HG03469 (cell line): ENCODE measurements around the gene C6orf89.
"Not testable (repeated sequence)": the region's sequence is repeated elsewhere in the genome, so short reads cannot be mapped to it uniquely, and the experiment has no call there.

ENCODE experiments used
- ATAC-seq: cut with Tn5 transposase; IDR thresholded peaks from one replicate; pipeline ENCODE4 v1.9.1; 2021; ENCODE audit warnings: mild to moderate bottlenecking, moderate library complexity, moderate number of reproducible peaks; ENCODE audit not compliant: unreplicated experiment

C6orf89 gene

DNA sequence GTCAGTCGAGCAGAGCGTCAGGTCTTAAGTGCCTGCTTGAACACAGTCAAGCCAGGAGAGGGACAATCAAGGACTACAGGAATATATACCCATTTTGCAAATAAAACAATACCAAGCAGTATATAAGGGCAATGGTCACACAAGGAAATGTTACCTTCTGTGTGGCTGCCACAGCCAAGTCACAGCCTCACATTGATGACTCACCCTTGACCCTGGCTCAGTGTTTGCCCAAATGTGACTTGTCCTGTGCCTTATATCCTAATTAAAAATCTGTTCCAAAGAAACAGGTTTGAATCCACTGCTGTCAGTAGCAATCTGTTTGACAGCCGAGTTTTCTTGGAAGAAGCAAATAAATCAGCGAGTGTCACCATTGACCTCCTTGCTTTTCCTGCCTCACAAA lies 34.3 kb downstream of the C6orf89 start:
- no peak for ATAC-seq

DNA sequence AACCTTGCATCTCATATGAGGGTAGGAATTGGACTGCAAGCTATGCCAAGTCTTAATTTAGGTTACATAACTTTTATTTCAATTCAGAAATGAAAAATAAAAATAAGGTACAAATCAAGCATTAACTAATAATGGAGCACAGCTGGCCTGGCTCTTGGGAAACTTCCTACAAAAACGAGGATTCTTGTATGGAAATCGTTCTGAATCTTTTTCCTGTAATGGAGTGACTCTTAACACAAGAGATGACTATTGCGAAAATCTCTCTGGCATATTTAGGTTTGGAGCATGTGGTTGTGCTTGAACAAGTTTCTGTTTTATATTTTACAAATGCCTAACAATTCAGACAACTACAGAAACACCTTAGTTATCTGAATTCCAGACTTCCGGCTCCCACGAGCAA lies 34.8 kb downstream of the C6orf89 start:
- ATAC-seq = no peak

DNA sequence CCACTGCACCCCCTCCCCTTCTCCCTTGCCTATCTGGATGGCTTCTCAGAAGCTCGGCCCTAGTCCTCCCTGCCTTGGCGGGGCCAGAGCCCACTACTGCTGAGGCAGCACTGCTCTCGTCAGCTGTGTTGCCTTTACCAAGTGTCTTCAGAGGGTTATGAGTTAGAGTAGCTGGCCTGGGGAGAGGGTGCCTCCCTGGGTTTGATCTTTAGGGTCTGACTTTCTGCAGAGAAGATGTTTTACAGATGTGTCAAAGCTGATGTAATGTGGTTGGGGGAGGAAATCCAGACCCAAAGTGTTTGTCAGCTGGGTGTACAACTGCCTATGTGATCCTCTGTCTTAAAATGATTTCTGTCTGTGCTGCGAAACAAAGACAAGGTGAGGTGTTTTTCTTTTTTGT lies 38.4 kb downstream of the C6orf89 start:
- no peak for ATAC-seq

DNA sequence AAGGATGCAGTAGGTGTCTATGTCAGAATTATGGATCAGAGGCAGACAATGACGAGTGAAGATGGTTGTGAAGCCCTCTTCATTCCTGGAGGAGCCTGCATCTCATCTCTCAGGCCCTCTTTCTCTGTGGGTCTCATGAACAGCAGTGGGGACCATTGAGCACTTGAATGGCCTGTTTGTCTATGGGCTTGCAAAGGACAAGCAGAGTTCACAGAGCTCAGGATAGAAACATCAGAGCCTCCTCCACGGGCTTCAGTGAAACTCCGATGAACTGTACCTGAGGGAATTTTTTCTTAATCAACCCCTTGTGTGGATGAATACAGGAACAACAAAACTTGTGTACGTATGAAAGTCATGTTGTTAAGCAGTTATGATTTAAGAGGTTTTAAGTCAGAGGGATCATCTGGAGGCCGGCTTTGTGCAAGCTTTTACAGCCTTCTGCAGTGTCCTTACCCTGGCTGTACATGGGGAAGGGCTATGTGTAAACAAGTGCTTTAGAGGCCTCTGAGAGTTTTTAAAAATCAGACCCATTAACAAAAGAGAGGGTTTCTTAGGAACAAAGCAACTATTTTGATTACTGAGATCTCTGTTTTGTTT lies 39.1 kb downstream of the C6orf89 start:
- ATAC-seq = no peak

DNA sequence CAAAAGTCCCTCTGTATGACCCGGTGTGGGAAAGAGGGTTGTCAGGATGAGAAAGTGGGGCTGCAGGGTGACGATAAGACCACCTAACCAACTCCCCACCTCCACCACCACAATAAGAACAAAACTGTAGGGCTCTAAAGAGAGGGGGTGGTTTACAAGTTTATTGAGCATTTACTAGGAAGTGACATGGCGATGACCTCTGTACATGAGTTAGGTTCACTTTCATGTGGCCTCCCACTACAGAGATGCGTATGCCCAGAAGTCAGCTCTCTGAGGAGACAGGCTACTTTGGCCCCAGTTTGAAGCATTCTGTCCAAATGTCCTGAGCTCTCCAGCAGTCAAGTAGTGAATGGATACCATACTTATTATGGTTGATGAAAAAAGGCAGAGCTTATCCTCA lies 40.1 kb downstream of the C6orf89 start:
- no peak for ATAC-seq

DNA sequence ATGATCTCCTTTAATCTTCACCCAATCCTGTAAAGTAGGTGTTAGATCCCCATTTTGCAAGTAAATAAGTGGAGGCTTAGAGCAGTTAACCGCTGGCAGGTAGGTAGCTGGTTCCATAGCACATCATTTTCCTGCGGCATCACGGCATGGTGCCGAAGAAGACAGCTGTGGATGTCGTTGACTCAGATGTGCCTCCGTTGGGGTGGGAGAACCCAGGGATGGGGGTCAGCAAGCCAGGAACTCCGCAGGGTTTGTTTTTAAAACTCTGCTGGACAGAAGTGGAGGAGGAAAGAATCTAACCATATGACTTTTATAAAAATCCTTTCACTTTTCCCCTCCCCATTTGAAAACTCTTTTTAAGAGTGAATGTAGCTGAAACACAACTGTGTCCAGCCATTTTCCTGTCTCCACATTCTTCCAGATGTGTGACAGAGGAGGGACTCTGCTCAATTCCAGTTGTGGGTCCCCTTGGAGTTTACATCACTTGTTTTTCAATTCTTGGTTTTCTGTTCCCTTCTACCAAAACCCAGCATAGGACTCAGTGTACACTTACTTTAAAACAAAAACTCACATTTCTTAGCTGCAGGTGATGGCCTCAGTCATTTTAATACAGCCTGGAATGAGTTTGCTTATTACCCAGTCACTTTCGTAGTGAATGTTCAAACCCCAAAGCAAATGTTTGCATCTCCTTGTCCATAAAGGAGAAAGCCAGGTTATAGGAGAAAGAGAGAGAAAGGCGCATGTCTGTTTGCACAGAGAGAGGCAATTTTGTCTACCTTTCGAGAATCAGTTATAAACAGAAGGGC lies 41.2 kb downstream of the C6orf89 start:
- ATAC-seq = no peak

DNA sequence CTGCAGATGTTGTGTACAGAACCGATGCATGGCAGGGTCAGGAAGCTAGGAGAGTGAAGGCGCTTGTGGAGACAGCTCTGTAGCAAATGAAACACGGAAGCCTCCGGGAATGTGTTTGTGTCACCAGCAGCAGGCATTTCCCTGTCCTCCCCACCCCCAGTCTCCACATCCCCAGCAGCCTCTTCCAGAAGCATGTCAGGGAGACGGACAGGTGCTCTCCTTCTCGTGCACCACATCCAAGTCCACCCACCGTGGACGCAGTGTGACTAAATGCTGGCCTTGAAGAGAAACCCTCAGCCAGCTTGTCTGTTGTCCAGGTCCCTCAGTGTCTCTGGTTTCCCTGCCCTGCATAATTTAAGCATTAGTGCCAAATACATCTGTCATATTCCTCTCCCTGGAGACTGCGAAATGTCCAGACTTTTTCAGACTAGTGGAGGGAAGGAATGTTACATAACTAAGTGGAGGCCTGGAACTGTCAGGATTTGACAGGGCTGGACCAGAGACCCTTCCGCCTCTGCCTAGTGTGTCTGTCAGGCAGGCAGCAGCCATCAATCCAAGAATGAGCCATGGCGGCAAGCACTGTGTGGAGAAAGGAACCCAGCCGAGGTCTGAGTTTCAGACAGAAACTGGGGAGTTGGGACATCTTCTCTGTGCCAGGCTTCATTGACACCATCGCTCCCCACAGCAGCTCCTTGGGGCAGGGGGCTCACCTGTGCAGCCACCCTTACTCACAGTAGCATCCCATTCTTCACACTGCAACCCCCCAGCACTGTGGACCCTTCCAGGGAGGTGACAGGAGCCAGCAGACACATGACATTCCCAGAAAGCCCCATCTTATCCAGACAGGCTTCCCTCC lies 42.2 kb downstream of the C6orf89 start:
- no peak for ATAC-seq

DNA sequence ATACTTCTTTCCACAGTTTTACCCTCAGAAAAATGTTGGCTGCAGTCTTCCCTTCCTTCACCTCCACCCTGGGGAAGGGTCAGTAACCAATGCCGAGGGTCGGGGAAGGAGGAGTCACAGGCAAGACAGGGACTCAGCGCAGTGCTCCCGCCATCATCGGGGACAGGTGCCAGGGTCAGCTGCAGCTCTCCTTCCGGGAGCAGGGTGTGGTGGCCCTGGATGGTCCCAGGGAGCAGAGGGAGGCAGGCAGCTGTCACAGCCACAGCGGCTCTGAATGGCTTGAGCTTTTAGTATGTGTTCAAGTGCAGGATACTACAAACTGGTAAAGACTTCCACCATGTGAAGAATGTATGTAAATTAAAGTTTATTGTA lies 42.8 kb downstream of the C6orf89 start:
- ATAC-seq = no peak

DNA sequence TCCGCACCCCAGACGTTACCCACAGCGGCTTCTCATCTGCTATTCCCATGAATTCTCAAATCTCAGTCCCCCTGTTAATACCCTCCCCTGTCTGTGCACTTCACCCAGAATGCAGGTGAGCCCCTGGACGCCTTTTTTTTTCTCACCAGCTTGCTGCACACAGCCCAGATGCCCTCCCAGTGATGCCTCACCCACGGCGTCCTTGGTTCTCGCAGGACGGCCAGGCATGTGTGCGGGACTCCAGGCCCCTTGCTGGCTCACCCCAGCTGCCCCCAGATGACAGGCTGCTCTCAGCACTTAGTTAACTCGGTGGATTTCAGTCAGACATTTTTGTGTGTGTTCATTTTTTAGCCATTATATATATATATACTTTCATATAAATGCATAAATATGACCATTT lies 43.4 kb downstream of the C6orf89 start:
- no peak for ATAC-seq

DNA sequence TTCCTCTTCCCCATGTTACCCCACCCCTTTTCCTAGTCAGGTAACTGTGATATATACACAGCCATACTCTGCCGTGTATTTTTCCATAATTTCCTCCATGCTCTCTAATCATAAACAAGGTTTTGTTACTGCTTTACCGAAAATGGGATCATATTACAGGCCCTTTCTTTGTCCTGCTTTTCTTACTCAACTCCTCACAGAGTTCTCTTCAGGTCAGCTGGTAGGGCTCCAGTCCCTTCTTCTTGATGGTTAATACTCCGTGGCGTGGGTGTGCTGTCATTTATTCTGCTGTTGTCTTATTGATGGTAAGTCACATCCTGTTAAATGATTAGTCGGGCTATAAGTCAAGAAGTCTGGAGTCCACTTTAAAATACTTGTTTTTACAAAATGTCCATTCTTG lies 43.9 kb downstream of the C6orf89 start:
- no peak for ATAC-seq

DNA sequence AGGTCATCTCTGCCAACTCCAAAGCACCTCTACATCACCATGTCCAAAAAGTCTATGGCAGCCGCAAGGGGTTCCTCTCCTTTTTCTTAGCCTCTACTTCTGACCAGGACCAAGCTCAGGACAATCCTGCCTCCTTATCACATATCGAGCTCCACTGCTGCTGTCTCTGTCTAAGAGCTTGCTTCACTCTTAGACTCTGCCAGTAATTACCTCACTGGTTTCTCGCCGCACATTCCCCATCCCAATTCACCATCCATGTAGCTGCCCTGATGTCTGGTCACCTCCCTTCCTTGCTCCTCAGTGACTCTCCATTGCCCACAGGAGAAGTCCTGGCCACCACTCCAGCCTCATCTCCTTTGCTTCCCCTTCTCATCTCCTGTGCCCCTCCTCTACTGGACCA lies 44.7 kb downstream of the C6orf89 start:
- no peak for ATAC-seq

DNA sequence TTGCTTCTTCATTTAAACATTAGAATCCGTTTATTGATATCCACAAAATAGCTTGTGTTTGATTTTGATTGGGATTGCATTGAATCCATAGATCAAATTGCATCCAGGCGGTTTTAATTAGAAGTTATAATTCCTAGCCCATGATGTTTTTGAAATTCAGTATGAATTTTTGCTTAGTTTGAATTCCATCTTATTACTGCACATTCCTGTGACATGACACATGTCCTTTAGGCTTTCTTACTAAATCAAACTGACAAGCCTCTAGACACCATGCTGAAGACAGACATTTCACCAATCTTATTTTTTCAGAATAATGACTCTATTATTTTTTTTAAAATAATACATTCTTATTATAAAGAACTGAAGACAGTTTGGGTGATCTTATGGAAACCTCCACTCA lies 47.4 kb downstream of the C6orf89 start:
- no peak for ATAC-seq

DNA sequence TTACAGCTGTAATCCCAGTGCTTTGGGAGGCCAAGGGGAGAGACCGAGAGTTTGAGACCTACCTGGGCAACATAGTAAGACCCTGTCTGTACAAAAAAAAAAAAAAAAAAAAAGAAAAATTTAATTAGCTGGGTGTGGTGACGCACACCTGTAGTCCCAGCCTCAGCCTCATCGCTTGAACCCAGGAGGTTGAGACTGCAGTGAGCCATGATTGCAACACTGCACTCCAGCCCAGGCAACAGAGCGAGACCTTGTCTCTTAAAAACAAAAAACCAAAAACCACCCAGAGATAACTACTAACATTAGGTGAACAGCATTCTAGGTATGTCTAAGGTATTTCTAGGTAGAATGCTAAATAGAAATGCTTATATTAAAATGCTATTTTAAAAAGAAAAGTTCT lies 47.8 kb downstream of the C6orf89 start:
- no peak for ATAC-seq

DNA sequence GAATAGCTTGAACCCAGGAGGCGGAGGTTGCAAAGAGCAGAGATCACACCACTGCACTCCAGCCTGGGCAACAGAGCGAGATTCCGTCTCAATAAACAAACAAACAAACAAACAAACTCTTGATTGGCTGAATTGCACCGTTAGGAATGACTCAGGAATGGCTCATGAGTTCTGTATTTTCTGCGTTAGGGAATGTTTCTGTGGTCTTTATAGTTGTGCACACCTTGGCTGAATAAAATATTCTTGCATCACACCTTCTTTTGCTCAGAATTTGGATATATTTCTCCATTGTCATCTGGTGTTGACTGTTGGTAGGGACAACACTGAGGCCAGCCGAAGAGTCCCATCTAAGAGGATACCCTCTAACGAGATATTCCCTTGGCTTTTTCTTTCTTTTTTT lies 49.1 kb downstream of the C6orf89 start:
- no peak for ATAC-seq

DNA sequence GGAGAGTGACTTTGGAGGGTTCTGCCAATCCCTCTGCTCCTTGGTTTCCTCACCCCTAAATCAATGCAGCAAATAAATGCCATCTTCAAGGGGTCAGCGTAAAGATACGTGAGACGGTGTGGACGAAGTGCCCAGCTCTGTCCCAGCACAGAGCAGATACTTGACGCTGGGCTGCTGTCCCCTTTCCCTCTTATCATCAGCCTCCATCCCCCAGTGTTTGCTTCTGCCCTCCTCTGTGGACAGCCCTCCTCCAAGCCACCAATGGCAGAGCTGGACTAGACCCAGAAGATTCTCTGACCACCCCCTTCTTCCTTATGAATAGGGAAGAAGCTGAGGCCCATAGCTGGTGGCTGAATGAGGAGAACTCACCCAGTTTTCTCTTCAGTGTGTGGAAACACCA lies 51.1 kb downstream of the C6orf89 start:
- no peak for ATAC-seq

DNA sequence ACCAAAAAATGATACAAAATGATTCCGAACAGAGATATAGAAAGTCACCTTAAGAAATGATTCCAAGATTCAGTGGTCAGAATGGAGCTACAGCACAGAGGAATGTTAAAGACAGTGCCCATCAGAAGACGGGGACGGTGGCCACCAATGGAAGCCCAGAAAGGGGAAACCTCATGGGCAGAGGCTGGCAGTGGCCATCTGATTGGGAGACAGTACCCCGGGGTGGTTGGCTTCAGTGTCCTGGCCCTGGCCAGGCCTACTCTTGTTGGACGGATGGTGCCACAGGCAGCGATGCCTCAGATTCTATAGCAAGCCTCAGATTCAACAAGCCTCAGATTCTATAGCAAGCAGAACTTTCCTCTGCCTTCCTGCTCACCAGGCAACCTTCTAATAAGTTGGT lies 52.1 kb downstream of the C6orf89 start:
- no peak for ATAC-seq

DNA sequence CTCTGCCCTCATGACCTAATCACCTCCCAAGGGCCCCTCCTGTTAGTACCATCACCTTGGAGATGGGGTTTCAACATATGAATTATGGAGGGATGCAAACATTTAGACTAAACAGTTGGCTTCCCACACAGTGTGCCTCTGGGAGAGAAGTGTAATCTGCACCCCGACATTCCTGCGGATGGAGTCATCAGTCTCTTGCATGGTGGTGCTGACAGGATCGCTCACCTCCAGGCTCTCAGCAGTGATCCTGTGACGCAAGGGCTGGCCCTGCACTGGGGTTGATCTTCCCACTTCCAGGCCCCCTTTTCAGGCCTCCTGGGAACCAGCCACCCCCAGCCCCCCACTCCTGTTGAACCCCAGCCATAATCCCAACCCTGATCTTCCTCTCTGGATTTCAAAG lies 52.8 kb downstream of the C6orf89 start:
- ATAC-seq = no peak

DNA sequence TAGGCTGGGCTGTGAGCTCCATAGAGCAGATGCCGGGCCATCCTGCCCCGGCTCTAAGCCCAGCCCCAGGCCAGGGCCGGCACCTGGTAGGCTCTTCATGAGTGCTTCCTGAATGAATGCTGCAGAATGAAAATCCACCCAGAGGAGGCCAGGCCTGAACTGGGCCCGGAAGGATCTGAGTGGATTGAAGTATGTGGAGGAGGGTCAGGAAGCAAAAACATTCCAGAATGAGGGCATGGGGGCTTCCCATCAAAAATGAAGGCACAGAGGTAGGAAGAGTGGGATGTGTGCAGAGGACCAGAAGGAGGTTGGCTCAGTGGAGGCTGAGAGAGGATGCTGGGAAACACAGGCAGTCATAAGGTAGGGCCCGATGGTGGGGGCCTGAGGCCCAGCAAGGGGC lies 53.3 kb downstream of the C6orf89 start:
- ATAC-seq = not testable (repeated sequence)

DNA sequence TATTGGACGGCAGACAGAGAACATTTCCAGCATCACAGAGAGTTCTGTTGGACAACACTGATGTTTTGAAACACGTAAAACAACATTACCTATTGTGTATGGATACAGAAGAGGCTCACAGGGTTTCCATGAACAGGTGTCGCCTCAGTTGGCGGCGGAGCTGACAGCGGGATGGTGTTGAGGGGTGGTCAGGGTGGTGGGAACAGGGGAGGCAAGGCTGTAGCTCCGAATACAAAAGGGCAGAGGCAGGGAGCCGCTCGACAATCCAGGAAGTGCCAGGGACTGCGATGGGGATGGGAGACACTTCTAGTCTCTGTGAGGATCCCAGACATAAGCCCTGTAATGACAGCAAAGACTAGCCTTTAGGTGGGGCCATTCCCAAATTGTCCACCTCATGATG lies 54.3 kb downstream of the C6orf89 start:
- ATAC-seq = no peak

DNA sequence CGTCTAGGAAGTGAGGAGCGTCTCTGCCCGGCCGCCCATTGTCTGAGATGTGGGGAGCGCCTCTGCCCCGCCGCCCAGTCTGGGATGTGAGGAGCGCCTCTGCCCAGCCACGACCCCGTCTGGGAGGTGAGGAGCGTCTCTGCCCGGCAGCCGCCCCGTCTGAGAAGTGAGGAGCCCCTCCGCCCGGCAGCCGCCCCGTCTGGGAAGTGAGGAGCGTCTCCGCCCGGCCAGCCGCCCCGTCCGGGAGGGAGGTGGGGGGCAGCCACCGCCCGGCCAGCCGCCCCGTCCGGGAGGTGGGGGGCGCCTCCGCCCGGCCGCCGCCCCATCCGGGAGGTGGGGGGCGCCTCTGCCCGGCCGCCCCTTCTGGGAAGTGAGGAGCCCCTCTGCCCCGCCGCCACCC lies 55.8 kb downstream of the C6orf89 start:
- ATAC-seq = not testable (repeated sequence)

DNA sequence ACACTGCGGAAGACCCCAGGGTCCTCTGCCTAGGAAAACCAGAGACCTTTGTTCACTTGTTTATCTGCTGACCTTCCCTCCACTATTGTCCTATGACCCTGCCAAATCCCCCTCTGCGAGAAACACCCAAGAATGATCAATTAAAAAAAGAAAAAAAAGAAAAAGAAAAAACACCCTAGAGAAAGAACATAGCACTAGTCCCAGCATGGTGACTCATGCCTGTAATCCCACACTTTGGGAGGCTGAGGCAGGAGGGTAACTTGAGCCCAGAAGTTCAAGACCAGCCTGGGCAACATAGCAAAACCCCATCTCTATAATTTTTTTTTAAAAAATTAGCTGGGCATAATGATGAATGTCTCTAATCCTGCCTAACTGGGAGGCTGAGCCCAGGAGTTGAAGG lies 56.6 kb downstream of the C6orf89 start:
- ATAC-seq = not testable (repeated sequence)

DNA sequence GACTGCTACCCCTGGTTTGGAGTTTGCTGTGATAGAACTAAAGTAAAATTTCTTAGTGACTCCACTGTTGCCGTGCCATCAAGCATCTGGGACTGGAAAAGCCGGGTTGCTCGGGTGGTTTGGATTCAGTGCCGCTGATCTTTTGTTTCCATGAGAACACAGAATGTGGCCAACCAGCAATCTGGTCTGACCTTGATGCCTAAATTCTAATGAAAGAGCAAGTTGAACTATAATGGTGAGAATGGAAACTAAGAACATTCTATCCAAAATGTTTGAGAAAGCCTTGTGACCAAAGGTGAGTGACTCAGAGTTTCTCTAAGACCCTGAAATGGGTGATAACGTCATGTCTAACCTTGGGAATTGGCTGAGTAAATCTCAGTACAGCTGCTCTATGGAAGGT lies 58.9 kb downstream of the C6orf89 start:
- ATAC-seq = no peak
